Stimulated activated CD4-positive, alpha-beta T cell treated with anti-CD3 and anti-CD28 coated beads, Interleukin-12 subunit alpha, Interleukin-12 subunit beta, amount 100 ng/mL, for 24 hours (primary cell): ENCODE data around the gene KDM4C.

ENCODE experiments used
- DNase-seq, 2 experiments: peaks; one replicate each; pipeline ENCODE4 v3.0.0-alpha.2; 2020; ENCODE audit warnings: low read depth in 2 of 2

KDM4C gene

DNA sequence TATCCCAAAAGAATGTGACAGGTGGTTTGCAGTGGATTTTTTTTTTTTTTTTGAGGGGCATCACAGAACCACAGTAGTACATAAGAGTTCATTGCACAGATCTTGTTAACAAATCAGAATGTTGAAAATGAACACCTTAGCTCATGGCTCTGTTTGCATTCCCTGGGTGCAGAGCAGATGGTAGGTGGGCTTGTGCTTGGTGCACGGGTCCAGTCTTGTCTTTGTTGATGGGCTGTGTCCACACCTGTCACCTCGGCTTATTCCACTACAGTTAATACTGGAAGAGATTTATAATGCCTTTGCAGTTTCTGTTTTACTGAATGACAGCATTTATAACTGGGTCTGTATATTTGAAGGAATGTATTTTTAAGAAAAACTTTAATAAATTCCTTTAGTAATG is 146.6 kb downstream of the KDM4C start:
- DNase-seq, result no peak

- DNase-seq, result no peak
Observed at GRCh38 chr9:6905850-6906375, 148.1 kb downstream of the KDM4C start.

DNA sequence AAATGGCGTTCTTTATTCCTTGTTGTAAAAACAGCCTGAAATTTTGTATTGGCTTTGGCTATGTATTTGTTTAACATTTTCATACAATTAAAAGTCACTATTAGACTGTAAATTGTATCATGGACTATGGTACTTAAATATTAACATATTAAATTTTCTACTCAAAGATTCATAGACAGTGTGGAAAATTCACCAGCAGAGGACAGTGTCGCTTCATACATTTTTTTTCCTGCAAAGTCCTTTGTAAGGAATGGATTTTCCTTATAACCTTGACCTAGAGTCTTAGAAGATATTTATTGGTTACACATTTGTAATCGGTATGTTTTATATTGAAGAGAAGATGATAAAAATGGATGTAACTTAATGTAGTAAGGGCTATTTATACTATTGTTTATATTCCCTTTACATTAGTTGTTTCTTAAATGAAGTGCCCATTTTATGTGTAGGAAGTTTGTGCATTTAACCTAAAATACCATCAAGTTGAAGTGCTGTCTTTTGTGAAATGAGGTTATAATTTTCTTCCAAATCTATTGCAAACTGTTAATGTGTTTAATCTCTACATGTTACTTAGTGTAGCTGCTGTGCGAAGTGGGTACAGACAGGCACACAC is 150.1 kb downstream of the KDM4C start:
- no peak for DNase-seq

- no peak for DNase-seq
Observed at GRCh38 chr9:6909181-6909580, 151.4 kb downstream of the KDM4C start.

DNA sequence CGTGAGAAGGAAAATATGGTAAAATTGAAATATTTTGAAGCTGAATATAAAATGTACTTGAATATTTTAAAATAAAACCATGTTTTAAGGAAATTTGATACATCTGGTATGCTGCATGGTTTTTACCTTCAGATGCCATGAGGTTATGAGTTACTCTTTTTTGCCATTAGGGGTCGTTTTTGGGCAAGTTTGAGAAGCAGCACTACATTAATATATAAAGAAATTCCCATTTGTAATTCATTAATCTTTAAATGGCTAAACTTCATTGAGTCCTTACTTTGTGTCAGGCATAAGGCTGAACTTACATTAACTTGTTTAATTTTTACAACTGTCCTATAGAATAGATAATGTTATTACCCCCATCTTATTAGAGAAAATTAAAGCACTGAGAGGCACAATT is 152.3 kb downstream of the KDM4C start:
- DNase-seq, result no peak

DNA sequence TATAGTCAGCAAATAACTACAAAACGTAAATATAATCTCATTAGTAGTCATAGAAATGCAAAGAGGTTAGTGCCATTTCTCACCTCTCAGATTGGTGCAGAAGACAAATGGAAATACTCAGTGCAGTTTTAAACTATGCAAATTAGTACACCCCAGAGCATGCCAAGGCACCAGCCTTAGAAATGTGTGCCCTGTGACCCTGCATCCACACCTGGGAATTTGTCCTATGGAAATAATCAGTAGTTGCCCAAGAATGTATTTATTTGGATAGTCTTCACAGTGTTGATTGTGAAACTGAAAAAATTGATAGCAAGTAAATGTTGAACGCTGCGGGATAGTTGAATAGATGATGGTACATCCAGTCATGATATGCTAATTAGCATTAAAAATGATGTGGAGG is 152.7 kb downstream of the KDM4C start:
- DNase-seq, result no peak

DNA sequence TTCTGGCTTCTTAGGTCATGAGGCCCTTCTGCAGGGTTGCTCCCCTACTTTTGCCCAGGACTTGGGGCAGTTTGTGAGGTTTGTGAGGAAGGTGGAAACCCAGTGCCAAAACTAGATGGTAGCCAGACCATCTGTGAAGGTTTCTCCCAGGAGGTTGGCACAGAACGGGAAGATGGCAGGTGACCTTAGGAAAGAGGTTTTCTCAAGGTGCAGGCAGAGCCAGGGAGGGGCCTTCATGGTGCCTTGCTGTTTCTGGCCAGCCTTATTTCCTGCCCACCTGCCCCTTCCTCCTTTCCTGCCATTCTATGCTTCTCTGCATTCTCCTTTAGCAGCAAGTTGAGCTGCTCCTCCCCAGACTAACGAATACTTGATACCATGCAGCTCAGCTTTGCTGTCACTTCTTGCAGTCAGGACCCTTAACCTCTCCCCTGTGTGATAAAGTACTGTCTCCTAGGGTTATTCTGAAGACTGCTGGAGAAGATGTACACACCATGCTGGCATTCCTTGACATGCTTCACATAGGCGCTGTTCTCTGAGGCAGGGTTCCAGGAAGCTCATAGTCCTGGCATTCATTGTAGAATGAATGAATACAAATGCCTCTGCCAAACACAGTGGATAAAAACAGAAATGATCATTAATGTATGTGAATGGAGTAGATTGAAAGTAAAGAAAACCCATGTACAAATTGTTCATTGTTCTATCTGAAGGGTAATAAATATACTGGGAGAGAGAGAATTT is 154.3 kb downstream of the KDM4C start:
- no peak for DNase-seq

- no peak for DNase-seq
Observed at GRCh38 chr9:6915635-6916034, 157.9 kb downstream of the KDM4C start.

- no peak for DNase-seq
Observed at GRCh38 chr9:6917162-6917561, 159.4 kb downstream of the KDM4C start.

GRCh38 chr9:6920041-6920440 is 162.3 kb downstream of the KDM4C start:
- no peak for DNase-seq

GRCh38 chr9:6921315-6921714 is 163.5 kb downstream of the KDM4C start:
- no peak for DNase-seq

- DNase-seq, result no peak
Observed at GRCh38 chr9:6922124-6922676, 164.4 kb downstream of the KDM4C start.

GRCh38 chr9:6922680-6923079 is 164.9 kb downstream of the KDM4C start:
- no peak for DNase-seq

- DNase-seq, result no peak
Observed at GRCh38 chr9:6923086-6923485, 165.3 kb downstream of the KDM4C start.

DNA sequence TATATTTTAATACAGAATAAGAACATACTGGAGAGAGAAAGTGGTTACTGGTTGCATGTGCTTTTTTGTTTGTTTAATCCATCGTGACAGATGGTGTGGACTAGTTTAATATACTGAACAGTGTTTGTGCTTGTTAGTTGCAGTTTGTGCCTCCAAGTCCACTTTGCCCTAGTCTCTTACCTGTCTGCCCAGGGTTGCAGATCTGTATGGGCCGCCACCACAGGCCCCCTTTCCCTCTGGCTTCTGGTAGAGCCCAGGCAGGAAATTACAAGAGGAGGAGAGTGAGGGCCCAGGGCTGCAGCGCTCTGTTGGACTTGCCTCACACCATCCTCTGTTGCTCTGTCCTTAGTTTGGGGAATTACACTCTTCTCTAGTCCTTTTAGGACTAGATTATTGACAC is 166.4 kb downstream of the KDM4C start:
- no peak for DNase-seq

- no peak for DNase-seq
Observed at GRCh38 chr9:6924988-6925563, 167.3 kb downstream of the KDM4C start.

- no peak for DNase-seq
Observed at GRCh38 chr9:6925836-6926235, 168.1 kb downstream of the KDM4C start.

DNA sequence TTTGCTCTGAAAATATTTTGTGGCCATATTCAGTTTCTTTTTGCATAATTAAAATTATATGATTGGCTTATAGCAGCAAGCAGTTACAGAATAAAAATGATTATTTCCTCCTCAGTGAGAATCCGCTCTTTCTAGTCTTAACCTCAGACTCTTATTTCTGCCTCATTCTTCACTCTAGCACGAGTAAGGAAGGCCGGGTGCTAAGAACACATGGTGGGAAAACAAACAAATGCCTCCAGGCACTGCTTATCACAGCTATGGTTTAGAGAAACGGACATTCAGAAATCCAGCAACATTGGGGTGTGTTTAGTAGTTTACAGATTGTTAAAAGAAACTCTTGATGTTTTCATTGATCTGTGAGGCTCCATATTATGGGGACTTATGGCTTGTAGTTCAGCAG is 168.7 kb downstream of the KDM4C start:
- DNase-seq, result no peak

GRCh38 chr9:6927838-6928237 is 170.1 kb downstream of the KDM4C start:
- no peak for DNase-seq

- DNase-seq, result no peak
Observed at GRCh38 chr9:6928863-6929262, 171.1 kb downstream of the KDM4C start.

- no peak for DNase-seq
Observed at GRCh38 chr9:6929441-6930215, 171.9 kb downstream of the KDM4C start.

DNA sequence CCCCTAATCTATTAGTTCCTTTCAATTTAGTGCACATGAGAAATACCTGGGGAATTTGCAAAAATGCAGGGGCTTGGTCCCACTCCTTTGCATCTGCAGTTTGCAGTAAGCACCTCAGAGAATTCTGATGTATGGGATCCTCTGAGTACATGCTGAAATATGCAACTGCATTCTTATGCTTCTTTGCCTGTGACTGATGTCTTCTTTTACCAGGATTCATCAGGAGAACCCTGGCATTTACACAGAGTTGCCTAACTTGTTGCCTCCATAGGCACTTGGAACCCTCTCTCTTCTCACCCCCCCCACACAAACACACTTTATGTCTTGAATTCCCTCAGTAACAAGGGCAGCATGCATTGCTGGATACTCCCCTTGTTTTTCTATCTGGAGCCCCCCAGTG is 173.1 kb downstream of the KDM4C start:
- no peak for DNase-seq
